ENCODE measurements around the gene CH25H.

- TF ChIP-seq EP300 (IDR thresholded peaks at IDR 0.05) (no peak), POLR2A (IDR thresholded peaks at IDR 0.05) (no peak), POLR2AphosphoS5 (IDR thresholded peaks at IDR 0.05) (no peak)
Measured at GRCh38 chr10:89189211-89189734, 17.8 kb downstream of the CH25H start.
